ENCODE results near the gene HDHD5. TPM values are rescaled to one million over a fixed set of nuclear protein-coding genes. Genes with fewer than 3 reads are reported as not detected.

Gene HDHD5
- total RNA-seq, 4 donors from 2014 or later = 21.6 to 37.8 (median 25.8) TPM

DNA sequence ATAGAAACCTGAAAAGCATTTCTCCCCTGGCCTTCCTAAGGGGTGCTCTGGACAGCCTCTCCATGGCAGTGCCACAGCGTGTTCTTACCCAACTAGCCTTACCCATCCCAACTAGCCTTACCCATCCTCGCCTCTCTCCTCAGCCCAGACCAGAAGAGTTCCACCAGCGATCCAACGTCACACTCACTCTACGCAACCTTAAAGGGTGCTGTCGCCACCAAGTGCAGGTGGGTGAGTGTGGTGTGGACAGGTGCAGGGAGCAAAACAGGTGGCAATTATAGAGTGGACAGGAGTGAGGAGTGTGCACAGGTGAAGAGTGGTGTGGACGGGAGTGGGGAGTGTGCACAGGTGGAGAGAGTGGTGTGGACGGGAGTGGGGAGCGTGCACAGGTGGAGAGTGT is 55.7 kb downstream of the HDHD5 start:
- 96% methylated on average over 9 of the region's 9 CpGs for WGBS, 2 donors
- Histone ChIP-seq H3K27me3 (no peaks in the 10 kb centered on the region), H3K4me1 (peaks cover 6 to 11% of the 10 kb centered on the region in 2 donors), H3K36me3 (peaks cover 37 to 48% of the 10 kb centered on the region in 2 donors), H3K4me3 (replicated peaks in 1 of 3) (no peak overlapping the region), H3K27ac (no peak overlapping the region), H3K9me3 (no peaks in the 10 kb centered on the region)
- no peak for DNase-seq
- intact Hi-C loops (cut with DNase I) = no loop called here
- TF ChIP-seq, protein P1, sequence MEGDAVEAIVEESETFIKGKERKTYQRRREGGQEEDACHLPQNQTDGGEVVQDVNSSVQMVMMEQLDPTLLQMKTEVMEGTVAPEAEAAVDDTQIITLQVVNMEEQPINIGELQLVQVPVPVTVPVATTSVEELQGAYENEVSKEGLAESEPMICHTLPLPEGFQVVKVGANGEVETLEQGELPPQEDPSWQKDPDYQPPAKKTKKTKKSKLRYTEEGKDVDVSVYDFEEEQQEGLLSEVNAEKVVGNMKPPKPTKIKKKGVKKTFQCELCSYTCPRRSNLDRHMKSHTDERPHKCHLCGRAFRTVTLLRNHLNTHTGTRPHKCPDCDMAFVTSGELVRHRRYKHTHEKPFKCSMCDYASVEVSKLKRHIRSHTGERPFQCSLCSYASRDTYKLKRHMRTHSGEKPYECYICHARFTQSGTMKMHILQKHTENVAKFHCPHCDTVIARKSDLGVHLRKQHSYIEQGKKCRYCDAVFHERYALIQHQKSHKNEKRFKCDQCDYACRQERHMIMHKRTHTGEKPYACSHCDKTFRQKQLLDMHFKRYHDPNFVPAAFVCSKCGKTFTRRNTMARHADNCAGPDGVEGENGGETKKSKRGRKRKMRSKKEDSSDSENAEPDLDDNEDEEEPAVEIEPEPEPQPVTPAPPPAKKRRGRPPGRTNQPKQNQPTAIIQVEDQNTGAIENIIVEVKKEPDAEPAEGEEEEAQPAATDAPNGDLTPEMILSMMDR (IDR thresholded peaks at IDR 0.05) = no peak
- TF ChIP-seq POLR2A (IDR thresholded peaks at IDR 0.05) = no peak

DNA sequence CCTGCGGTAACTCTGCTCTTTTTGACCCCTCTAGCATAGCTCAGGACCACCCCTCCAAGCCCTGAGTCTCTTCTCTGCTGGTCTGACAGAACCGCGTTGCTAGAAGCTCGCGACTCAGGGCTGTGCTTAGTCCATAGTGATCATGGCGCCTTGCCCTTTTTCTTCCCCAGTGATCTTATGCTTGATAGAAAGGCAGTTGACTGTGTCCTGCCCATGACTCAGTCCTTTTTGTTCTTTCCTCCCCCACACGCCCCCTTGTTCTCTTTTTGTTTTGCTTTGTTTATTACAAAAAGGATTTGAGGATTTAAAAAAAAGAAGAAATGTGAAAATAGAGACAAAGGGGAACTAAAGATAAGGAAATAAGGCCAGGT is 56.8 kb downstream of the HDHD5 start:
- WGBS, 2 donors = 90 to 94% methylated on average over 7 of the region's 7 CpGs
- no peaks in the 10 kb centered on the region for H3K27me3 ChIP-seq
- no peak overlapping the region for H3K27ac ChIP-seq
- TF ChIP-seq, protein P1 (IDR thresholded peaks at IDR 0.05) = no peak
- TF ChIP-seq POLR2A (IDR thresholded peaks at IDR 0.05) = no peak
- no peaks in the 10 kb centered on the region for H3K9me3 ChIP-seq
- peaks cover 6 to 11% of the 10 kb centered on the region in 2 donors for H3K4me1 ChIP-seq
- DNase-seq = no peak
- H3K4me3 ChIP-seq (replicated peaks in 1 of 3) = no peak overlapping the region
- H3K36me3 ChIP-seq = peaks cover 37 to 47% of the 10 kb centered on the region in 2 donors
- intact Hi-C loops (cut with DNase I) = no loop called here

DNA sequence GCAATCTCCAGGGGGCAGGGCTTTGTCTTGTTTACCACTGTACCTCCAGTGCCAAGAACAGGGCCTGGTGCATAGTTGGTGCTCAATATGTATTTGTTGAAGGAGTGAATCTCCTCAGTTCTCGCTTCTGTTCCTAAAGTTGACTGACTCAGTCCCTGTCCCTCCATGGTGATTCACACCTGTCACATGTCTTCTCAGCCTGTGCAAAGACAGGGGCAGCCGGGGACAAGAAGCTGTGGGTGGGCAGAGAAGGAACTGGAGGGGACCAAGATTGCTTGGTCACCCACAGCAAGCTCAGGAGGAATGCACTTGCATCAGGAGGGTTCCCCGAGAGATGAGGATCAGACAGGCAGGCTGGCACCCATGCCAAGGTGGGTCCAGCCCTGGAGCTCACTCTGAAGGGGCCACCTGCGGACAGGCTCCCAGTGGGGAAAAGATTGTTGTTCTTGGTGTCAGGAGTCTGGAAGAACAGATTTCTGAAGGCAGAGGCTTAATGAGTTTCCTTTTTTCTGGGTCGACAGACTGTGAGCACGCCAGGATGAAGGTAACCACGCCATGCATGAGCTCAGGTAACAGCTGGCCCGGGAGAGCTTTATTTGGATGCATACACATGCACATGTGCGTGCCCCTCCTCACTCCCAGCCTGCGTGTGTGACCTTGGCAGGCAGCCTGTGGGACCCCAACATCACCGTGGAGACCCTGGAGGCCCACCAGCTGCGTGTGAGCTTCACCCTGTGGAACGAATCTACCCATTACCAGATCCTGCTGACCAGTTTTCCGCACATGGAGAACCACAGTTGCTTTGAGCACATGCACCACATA is 57.4 kb downstream of the HDHD5 start:
- H3K27me3 ChIP-seq = no peaks in the 10 kb centered on the region
- DNase-seq = no peak
- no peak for TF ChIP-seq POLR2A (IDR thresholded peaks at IDR 0.05)
- TF ChIP-seq, protein P1 (IDR thresholded peaks at IDR 0.05) = no peak
- 93 to 99% methylated on average over 13 to 14 of the region's 14 CpGs for WGBS, 2 donors
- H3K4me3 ChIP-seq (replicated peaks in 1 of 3) = no peak overlapping the region
- H3K9me3 ChIP-seq = no peaks in the 10 kb centered on the region
- peaks cover 6 to 11% of the 10 kb centered on the region in 2 donors for H3K4me1 ChIP-seq
- intact Hi-C loops (cut with DNase I) = no loop called here
- peaks cover 37 to 47% of the 10 kb centered on the region in 2 donors for H3K36me3 ChIP-seq
- H3K27ac ChIP-seq = no peak overlapping the region

DNA sequence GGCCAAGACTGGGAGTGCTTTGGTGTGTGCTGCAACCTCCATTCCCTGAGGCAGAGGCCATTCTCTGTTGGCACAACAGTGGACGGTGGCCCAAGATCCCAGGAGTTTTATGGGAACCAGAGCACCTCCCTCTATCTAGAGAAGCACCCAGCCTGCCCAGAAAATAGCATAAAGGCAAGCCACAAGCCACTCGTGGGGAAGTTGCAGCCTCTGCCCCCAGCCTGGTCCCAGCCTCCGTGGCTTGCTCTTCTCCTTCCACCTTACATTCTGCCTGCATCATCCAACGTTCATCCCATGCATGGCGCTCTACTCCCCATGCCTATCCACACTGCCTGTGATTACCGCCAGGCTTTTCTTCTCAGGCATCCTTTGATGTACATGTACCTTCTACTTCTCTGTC is 58.5 kb downstream of the HDHD5 start:
- no peak for DNase-seq
- intact Hi-C loops (cut with DNase I) = no loop called here
- no peak for TF ChIP-seq POLR2A (IDR thresholded peaks at IDR 0.05)
- TF ChIP-seq, protein P1 (IDR thresholded peaks at IDR 0.05) = no peak
- Histone ChIP-seq H3K36me3 (peaks cover 37 to 47% of the 10 kb centered on the region in 2 donors), H3K4me3 (replicated peaks in 1 of 3) (no peak overlapping the region), H3K27me3 (no peaks in the 10 kb centered on the region), H3K27ac (no peak overlapping the region), H3K9me3 (no peaks in the 10 kb centered on the region), H3K4me1 (peaks cover 6 to 11% of the 10 kb centered on the region in 2 donors)
- 87 to 92% methylated on average over 5 to 6 of the region's 6 CpGs for WGBS, 2 donors

DNA sequence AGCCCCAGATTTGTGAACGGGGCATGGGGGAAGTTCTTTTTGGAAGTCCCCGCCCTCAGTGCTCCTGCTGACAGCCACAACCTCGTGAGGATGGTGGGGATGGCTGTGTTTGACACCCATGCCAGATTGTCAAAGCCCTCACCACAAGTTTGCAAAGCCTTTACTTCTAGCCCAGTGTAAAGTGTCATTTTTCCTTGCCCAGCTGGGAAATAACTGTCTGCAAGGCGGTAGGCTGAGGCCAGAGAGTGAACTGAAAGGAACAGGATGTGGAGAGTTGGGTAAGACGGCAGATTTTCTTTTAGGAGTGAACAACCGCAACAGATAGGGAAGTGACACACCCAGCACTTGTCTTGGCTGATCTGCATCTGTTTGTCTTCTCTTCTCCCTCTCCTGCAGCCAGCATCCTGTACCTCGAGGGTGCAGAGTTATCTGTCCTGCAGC is 60.7 kb downstream of the HDHD5 start:
- intact Hi-C loops (cut with DNase I) = no loop called here

More for the DNA sequence above, 60.7 kb downstream of the HDHD5 start:
- H3K4me3 ChIP-seq (replicated peaks in 1 of 3) = no peak overlapping the region
- TF ChIP-seq POLR2A (IDR thresholded peaks at IDR 0.05) = no peak
- TF ChIP-seq, protein P1 (IDR thresholded peaks at IDR 0.05) = no peak
- H3K27ac ChIP-seq = no peak overlapping the region
- no peaks in the 10 kb centered on the region for H3K27me3 ChIP-seq
- no peaks in the 10 kb centered on the region for H3K4me1 ChIP-seq
- peaks cover 36 to 47% of the 10 kb centered on the region in 2 donors for H3K36me3 ChIP-seq
- no peak for DNase-seq
- H3K9me3 ChIP-seq = no peaks in the 10 kb centered on the region
- WGBS, 2 donors = 79 to 89% methylated on average over 7 of the region's 7 CpGs

All from thyroid gland (tissue), 4 donors.